NCI-H2081 treated with DMSO at 0.1 percent for 48 hours (cell line): Measurements from ENCODE around the gene CRHR2.
"Not testable (repeated sequence)": the region's sequence is repeated elsewhere in the genome, so short reads cannot be mapped to it uniquely, and the experiment has no call there.

Source experiments
- DNase-seq: peaks from one replicate; lab custom pipeline; 2025; lab: John Stamatoyannopoulos, UW

Gene CRHR2

DNA sequence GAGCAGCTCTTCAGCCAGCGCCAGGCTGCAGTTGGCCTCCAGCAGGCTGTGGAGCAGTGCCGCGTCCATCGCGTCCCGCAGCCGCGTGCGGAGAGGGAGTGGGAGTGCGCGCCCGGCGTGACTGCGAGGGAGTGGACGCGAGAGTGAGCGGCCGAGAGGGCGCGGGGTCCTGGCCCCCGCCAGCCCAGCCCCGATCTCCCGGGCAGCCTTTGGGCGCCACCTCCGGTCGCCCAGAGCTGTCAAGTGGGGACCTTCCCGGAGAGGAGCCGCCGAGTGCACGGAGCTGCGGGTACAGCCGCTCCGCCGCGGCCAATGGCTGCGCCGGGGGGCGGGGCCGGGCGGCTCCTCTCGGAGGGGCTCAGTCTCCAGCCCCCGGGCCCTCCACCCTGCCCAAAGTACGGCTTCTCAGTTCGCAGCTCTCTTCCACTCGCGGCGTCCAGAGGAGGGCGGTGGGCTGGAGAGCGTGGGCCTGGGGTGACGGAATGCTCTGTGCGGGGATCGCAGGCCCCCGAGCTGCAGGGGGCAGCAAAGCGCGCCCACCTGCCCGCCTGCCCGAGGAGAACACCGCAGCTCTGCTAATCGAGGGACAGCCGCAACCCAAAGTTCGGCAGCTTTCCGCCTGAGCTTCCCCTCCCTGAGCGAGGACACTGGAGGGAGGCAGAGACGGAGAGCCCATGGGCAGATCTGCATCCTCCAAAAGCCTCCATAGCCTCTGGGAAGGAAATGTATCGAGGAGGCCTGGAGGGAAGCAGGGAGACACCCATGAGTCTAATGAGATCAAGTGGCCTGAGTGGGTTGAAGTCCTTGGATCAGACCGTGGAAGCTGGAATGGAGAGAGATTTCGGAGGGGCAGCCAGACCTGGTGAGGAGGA is at the start of gene CRHR2:
TSS of gene CRHR2 (minus strand) at position 245 of the 872 bp plus-strand sequence. CDS start at position 69, 176 bp downstream.
- no peak for DNase-seq

- DNase-seq: no peak
Observed at GRCh38 chr7:30731581-30731980, 49.3 kb upstream of the CRHR2 start.

- DNase-seq: no peak
Observed at GRCh38 chr7:30730996-30731395, 48.7 kb upstream of the CRHR2 start.

DNA sequence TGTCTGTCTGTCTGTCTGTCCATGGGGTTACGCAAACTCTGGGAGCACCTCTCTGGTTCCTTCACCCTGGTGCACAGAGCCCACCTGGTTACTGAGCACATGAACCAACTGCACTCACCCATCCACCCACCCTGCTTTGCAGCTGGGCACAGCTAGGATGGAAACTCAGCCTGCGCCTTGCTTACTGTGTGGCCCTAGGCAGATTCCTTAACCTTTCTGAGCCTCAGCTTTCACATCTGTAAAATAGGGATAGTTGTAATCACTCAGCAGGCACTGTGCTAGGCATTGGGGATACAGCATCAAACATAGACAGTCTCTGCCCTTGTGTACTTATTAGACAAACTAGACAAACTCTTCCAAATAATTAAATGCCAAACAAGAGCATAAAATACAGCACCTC is 47.8 kb upstream of the CRHR2 start:
- DNase-seq: no peak

DNA sequence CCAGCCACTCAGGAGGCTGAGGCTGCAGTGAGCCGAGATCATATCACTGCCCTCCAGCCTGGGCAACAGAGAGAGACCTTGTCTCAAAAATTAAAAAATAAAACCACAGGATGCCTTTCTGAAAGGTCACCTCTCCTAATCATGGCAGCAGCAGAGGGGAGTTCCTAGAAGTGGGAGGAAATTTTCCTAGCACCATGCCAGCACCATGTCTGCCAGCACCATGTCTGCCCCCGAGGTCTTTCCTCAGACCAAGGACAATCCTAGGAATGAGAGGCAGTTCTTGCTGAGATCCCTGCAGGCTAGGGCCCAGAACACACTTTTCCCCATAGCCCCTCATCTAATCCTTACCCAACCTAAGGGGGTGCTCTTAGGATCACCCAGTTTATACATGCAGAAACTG is 47.4 kb upstream of the CRHR2 start:
- DNase-seq: no peak

DNA sequence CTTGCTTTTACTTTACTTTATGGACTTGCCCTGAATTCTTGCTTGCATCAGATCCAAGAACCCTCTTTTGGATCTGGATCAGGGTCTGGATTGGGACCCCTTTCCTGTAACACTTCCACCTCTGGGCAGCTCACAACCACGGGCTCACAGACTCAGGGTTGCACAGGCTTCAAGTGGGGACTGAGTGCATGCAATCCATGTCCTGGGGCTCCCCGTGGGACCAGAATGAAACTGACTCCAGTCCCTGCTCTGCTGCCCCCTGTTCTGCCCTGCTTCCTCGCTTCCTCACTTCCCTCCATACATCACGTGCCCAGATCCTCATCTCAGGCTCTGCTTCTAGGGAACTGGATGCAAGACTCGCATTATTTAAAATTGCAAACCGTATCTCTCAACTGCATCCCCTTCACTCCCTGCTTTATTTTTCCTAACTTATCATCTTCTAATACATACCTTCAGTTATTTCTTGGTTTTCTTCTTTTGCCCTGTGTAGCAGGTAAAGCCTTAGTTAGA is 46.4 kb upstream of the CRHR2 start:
- DNase-seq: no peak

DNA sequence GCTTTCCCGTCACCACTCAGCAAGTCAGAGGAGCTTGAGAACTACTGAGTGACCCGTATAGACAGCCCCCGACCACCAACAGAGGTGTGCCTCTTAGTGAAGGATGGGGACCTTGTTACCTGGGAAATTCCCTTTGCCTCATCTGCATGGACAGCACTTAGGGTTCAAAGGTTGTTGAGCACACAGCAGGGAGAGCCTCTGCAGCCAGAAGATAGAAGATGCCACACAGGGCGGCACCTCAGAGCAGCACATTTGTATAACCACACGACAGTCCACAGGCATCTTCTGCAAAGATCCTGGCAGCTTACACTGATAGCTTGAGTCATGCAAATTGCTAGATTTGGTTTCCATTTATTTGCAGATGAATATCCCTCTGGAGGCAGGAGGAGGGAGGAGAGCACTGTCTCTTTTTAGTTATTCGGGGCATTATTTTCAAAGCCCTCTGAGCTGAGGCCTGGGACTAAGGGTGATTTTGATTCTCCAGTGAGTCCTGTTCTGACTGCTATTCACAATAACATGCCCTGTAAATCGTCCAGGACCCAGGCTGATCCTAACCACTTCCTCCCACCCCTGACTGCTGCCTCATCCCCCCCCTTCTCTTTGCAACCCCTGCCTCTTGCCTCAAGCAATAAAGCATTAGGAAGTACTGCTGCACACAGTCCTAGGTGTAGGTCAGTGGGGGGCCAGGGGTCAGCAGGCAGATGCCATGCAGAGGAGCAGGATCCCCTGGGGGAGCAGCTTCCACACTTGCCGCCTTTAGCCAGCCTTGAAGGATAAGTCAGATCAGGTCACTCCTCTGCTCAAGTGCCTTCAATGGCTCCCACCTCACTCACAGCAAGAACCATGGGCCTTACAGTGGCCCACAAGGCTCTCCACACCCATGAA is 45.0 kb upstream of the CRHR2 start:
- no peak for DNase-seq

DNA sequence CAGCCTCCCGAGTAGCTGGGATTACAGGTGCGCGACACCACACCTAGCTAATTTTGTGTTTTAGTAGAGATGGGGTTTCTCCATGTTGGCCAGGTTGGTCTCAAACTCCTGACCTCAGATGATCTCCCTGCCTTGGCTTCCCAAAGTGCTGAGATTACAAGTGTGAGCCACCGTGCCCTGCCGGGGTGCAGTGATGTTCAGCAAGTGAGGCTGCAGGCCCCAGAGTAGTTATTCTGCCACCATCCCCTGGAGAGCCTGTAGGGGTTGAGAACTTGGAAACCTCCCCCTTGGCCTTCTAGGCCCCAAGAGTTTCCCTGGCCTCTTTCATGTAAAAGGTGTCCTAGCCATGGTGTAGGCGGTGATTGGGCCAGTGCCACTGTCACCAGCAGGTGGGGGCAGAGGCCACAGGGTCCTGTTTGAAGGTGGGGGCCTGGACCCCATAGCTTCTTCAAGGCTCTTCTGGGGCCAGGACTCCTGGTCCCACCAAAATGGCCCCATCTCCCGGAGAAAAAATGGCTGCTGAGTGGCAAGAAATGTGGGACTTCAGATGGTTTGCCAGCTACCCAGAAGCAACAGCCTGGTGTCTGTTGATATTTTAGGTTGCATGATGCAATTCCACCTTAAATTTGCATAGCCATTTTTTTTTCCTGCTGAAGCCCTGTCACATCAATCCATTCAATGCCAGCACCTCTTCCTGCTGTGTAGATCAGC is 44.2 kb upstream of the CRHR2 start:
- DNase-seq: no peak

DNA sequence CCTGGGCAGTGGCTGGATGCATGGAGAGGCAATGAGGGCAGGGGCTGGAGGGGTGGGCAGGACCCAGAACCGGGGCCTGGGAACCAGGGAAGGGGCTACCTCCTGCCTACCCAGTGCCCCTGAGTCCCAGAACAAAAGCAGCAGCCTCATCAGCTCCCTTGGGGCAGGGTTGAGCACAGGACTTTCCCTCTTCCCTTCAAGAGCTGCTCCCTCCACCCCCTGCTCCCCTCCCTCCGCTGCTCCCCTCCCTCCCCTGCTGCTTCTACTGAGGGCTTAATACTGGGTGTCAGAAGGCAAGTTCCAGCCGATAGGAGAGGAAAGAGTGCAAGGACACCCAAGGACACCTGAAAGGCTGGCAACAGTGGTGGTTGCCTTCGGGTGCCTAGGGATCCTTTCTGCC is 41.5 kb upstream of the CRHR2 start:
- no peak for DNase-seq

DNA sequence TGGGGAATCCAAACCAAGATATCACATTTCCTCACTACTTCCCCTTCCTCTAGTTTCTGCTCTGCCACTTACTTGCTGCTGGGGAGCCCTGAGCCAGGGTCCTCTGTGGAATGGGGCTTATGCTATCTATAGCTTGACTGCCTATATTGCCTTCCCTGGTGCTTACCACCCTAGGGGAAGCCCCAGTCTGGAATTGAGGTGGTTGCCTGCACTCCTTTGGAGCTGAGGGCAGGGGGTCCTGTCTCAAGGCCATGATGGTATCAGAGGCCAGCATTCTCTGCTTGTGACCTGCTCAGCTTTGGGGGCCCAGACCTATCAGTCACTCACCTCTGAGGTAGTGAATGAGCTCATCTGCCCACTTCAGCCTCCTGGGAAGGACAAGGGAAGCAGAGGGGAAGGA is 40.4 kb upstream of the CRHR2 start:
- DNase-seq: no peak

DNA sequence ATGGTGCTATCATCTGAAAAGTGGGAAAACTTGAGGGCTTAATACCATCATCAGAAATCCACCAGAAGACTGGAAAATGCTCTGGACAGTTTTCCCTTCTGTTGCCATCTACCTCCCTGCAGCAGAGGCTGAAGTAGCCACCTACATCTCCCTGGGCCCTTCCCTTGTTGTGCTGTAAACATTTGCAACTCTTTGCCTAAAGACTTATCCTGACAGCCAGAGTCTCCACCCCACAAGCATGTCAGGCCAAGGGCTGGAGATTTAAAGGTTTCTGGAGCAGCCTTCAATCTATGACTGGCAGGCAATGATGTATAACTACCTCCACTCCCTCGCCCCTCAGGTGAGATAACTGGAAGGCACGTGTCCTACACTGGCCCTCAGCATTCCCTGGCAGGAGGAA is 39.9 kb upstream of the CRHR2 start:
- no peak for DNase-seq

DNA sequence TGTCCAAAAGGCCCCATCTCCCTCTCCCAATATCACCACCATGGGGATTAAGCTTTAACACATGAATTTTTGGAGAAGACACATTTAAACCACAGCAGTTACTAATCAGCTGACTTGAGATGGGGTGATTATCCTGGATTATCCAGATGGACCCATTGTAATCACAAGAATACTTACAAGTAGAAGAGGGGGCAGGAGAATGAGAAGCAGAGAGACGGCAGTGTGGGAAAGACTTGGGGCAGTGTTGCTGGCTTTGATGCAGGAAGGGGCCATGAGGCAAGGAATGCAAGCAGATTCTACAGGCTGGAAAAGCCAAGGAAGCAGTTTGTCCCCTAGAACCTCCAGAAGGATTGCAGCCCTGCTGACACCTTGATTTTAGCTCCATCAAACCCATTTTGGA is 39.0 kb upstream of the CRHR2 start:
- DNase-seq: no peak

DNA sequence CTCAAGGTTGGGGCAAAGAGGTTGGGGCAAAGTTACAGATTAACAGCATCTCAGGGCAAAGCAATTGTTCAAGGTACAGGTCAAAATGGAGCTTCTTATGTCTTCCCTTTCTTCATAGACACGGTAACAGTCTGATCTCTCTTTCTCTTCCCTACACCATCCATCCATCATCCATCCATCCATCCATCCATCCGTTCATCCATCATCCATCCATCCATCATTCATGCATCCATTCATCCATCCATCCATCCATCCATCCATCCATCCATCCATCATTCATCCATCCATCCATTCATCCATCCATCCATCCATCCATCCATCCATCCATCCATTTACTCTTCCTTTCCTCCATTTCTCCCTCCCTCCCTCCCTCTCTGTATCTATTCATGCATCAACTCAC is 37.2 kb upstream of the CRHR2 start:
- not testable (repeated sequence) for DNase-seq

- DNase-seq: no peak
Observed at GRCh38 chr7:30717181-30717580, 34.9 kb upstream of the CRHR2 start.

- DNase-seq: no peak
Observed at GRCh38 chr7:30714129-30714528, 31.9 kb upstream of the CRHR2 start.

- DNase-seq: no peak
Observed at GRCh38 chr7:30713392-30713791, 31.1 kb upstream of the CRHR2 start.

DNA sequence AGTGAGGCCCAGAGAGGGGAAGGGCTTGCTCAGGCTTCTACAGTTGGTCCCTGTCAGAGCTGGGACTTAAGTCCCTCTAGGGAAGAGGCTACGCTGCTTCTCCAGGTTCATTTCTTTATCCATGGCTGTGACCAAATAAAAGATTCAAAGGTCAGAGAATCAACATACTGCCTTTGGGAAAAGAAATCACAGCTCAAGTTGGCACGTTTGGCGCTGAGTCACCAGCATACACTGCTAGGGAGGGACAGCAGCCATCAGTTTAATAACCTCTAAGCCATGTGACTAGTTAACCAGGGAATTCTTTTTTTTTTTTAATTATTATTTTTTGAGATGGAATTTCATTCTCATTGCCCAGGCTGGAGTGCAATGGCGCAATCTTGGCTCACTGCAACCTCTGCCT is 28.4 kb upstream of the CRHR2 start:
- DNase-seq: no peak

GRCh38 chr7:30709549-30709948 is 27.3 kb upstream of the CRHR2 start:
- DNase-seq: no peak

DNA sequence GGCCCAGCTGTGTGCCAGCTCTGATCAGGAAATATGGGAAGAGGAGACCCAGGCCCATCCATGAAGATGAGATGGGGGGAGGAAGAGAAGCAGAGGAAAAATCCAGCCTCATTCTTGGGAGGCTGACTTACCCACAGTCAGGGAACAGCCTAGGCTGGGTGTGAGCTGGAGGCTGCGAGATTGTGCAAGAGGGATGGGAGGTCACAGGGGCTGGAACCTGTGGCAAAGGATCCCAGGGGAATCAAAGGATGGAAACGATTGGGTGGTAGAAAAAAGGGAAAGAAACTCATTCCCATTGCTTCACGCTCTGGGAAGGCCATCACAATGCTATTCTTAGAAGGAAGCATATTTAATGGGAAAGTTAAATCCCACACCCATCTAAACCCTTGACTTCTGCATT is 26.7 kb upstream of the CRHR2 start:
- DNase-seq: no peak

GRCh38 chr7:30708412-30708811 is 26.2 kb upstream of the CRHR2 start:
- DNase-seq: no peak

DNA sequence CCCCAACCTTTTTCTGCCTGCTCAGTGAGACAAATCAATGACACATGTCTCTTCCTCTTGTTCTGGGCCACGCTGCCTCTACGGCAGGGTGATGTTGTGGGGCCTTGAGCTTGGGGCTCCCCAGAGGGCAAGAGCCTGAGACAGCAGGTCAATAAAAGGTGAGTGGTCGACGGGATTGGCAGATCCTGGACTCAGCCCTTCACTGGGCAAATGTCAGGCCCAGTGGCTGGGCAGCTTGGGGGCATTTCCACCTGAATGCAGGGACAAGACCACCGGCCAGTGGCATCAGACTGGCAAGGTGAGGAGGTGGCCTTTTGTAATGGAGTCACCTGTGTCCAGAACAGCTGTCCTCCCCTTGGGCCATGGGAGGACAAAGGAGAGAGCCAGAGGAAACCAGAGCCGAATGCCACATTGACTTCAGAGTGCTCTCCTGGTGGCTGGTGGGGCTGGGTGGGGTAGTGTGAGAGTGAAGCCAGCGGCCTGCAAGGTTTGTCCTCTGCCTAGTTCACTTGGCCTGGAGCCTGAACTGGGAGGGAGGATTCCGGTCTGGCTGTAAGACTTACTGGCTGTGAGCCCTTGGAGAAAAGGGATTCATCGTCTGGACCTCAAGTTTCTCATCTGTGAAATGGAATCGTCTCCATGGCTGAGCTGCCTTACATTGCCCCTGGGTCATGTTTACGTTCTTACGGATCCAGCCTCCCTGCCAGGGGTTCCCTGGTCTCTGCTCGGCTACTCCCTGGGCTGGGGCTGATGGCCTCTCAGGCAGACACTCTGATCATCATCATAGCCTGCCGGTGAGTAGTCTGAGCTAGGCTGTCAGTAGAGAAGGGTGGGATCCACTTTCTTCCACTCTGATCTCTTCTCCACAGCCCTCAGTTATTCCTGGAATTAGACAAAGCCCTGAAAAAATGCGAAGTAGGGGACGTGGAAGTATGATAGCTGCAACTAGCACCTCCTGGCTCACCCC is 25.4 kb upstream of the CRHR2 start:
- no peak for DNase-seq
